ENCODE measurements around the gene TRIP13. TPM values are rescaled to one million over a fixed set of nuclear protein-coding genes. Genes with fewer than 3 reads are reported as not detected.
"Not testable (repeated sequence)": the region's sequence is repeated elsewhere in the genome, so short reads cannot be mapped to it uniquely, and the experiment has no call there.

Gene TRIP13
- polyA plus RNA-seq, 1 donor from 2014 or later = 2.1 TPM

DNA sequence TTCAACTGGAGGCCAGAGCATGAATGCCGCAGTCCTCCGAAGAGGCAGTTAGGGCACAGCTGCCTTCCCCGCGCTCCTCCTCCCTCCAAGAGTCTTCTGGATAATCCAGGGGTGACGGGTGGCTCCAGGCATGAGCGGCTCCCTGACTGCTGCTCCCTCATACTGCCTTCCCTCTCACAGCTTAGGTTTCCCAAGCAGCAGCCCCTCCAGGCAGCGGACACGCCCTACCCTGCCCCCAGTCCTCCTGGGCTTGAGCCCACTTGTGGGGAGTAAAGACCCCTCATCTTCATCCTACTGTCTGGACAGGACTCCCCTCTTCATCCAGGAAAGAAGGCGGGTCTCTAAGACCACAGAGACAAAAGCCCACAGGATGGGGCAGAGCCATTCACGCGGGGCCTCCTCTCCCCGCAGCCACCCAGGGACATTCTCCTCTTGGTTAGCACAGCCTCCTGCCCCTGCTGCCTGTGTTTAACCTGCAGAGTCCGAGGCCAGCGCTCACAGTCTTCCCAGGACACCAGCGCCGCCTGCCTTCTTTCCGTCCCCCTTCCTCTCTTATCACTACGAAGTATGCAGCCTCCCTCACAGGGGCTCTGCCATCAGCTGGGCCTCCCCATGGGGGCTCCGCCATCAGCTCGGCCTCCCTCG lies 47.5 kb upstream of the TRIP13 start:
- not testable (repeated sequence) for H4K20me1 ChIP-seq (ENCODE audit: insufficient read depth); H3K9ac ChIP-seq (ENCODE audit: low read length); H3K79me2 ChIP-seq (replicated peaks; ENCODE audit: insufficient read depth, low read length); H3K36me3 ChIP-seq (ENCODE audit: insufficient read depth, low read length); H3K27me3 ChIP-seq (ENCODE audit: insufficient read depth, low read depth, low read length); H3K4me3 ChIP-seq (ENCODE audit: low read length); H3K4me2 ChIP-seq (ENCODE audit: low read length); H3K9me3 ChIP-seq (ENCODE audit: low read length); H2AFZ ChIP-seq (ENCODE audit: low read depth, low read length); H3K27ac ChIP-seq (ENCODE audit: low read length); H3F3A ChIP-seq (ENCODE audit: insufficient read depth, low read length, poor library complexity, severe bottlenecking); H3K9me2 ChIP-seq (ENCODE audit: insufficient read depth, low read length)

DNA sequence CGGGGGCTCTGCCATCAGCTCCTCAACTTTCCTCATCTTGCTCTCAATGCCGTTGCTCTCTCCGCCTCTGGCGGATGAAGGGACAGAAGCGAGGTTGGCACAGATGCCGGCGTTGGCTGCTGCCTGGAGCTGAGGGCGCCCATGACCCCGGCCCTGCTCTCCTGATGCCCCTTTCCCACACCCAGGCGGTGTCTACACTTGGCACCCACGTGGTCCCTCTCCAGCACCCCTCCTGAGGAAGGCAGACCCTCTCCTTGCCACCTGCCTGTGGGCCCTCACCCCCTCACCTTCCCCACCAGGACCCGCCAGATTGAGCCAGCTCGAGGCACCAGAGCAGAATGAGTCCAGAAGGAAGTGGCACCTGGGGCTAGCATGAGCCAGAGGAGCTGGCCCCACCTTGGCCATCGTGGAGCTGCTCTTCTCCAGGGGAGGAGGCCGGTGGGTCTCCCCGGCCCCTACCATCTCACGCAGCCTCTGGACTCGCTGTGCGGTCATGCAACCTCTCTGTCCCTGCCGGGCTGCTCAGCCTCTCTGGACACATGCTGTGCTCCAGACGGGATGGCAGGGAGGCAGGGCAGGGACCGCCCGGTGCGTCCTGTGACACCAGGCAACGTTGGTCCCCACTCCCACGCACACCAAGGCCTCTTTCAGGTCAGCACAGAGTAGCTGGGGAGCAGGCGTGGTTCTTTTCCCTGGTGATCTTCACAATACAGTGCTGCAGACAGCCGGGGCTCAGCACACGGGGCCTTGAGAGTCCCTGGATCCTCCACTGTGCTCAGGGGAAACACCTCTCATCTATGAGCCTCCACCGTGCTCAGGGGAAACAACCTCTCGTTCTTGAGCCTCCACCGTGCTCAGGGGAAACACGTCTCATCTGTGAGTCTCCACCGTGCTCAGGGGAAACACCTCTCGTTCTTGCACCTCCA lies 46.7 kb upstream of the TRIP13 start:
- not testable (repeated sequence) for H3K4me3 ChIP-seq (ENCODE audit: low read length); H3K9me3 ChIP-seq (ENCODE audit: low read length); H3K79me2 ChIP-seq (replicated peaks; ENCODE audit: insufficient read depth, low read length); H3K4me2 ChIP-seq (ENCODE audit: low read length); H2AFZ ChIP-seq (ENCODE audit: low read depth, low read length); H4K20me1 ChIP-seq (ENCODE audit: insufficient read depth); H3K9ac ChIP-seq (ENCODE audit: low read length); H3F3A ChIP-seq (ENCODE audit: insufficient read depth, low read length, poor library complexity, severe bottlenecking); H3K27ac ChIP-seq (ENCODE audit: low read length); H3K36me3 ChIP-seq (ENCODE audit: insufficient read depth, low read length); H3K27me3 ChIP-seq (ENCODE audit: insufficient read depth, low read depth, low read length); H3K9me2 ChIP-seq (ENCODE audit: insufficient read depth, low read length)

DNA sequence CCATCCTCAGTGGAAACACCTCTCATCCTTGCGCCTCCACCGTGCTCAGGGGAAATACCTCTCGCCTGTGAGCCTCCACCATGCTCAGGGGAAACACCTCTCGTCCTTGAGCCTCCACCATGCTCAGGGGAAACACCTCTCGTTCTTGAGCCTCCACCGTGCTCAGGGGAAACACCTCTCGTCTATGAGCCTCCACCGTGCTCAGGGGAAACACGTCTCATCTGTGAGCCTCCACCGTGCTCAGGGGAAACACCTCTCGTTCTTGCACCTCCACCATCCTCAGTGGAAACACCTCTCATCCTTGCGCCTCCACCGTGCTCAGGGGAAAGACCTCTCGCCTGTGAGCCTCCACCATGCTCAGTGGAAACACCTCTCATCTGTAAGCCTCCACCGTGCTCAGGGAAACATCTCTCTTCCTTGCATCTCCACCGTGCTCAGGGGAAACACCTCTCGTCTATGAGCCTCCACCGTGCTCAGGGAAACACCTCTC lies 46.0 kb upstream of the TRIP13 start:
- H3K36me3 ChIP-seq (ENCODE audit: insufficient read depth, low read length); H3K9me3 ChIP-seq (ENCODE audit: low read length); H3K9ac ChIP-seq (ENCODE audit: low read length); H3K4me3 ChIP-seq (ENCODE audit: low read length); H3F3A ChIP-seq (ENCODE audit: insufficient read depth, low read length, poor library complexity, severe bottlenecking); H3K9me2 ChIP-seq (ENCODE audit: insufficient read depth, low read length); H3K79me2 ChIP-seq (replicated peaks; ENCODE audit: insufficient read depth, low read length); H3K27me3 ChIP-seq (ENCODE audit: insufficient read depth, low read depth, low read length); H4K20me1 ChIP-seq (ENCODE audit: insufficient read depth); H3K4me2 ChIP-seq (ENCODE audit: low read length); H2AFZ ChIP-seq (ENCODE audit: low read depth, low read length); H3K27ac ChIP-seq (ENCODE audit: low read length): not testable (repeated sequence)

DNA sequence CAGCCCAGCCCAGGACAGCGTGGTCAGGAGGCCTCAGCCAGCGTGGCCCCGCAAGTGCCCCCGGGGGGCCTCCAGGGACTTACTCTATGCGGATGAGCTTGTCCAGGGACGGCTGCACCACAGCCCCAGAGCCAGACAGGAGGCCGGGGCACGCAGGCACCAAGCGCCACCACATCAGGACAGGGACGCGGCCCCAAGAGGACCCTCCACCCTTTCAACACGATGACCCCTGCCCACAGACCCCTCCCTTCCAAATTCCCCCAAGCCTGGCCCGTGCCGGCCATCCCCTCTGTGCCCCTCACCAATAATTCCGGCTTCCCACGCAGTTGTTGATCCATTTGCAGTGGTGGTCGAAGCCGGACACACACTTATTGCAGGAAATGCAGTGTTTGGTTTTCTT lies 45.5 kb upstream of the TRIP13 start:
- H3K27ac ChIP-seq (ENCODE audit: low read length); H3K4me3 ChIP-seq (ENCODE audit: low read length); H3K27me3 ChIP-seq (ENCODE audit: insufficient read depth, low read depth, low read length); H3K36me3 ChIP-seq (ENCODE audit: insufficient read depth, low read length); H3K9me3 ChIP-seq (ENCODE audit: low read length); H3K4me2 ChIP-seq (ENCODE audit: low read length); H3K9ac ChIP-seq (ENCODE audit: low read length); H2AFZ ChIP-seq (ENCODE audit: low read depth, low read length); H3K9me2 ChIP-seq (ENCODE audit: insufficient read depth, low read length); H3F3A ChIP-seq (ENCODE audit: insufficient read depth, low read length, poor library complexity, severe bottlenecking); H3K79me2 ChIP-seq (replicated peaks; ENCODE audit: insufficient read depth, low read length); H4K20me1 ChIP-seq (ENCODE audit: insufficient read depth): not testable (repeated sequence)

DNA sequence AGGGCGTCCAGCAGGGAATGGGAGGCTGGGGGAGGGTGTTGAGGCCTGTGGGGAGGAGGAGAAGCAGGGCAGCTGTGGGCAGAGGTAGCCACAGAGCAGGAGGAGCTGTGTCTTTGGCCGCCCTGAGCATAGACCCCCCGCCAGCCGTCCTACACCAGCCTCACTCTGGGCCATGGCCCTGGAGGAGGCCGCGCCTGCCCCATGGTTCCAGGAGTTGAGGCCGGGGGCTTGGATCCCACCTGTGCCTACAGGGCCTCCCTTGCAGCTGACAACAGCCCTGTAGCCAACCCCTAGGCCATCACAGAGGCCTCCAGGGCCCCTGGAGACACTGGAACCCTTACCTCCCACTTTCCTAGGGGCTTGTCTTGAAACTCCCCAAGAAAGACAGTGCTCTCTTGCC lies 44.9 kb upstream of the TRIP13 start:
- not testable (repeated sequence) for H3K9ac ChIP-seq (ENCODE audit: low read length); H3K9me3 ChIP-seq (ENCODE audit: low read length); H3K27me3 ChIP-seq (ENCODE audit: insufficient read depth, low read depth, low read length); H3K36me3 ChIP-seq (ENCODE audit: insufficient read depth, low read length); H3K9me2 ChIP-seq (ENCODE audit: insufficient read depth, low read length); H2AFZ ChIP-seq (ENCODE audit: low read depth, low read length); H3K27ac ChIP-seq (ENCODE audit: low read length); H3K79me2 ChIP-seq (replicated peaks; ENCODE audit: insufficient read depth, low read length); H3K4me2 ChIP-seq (ENCODE audit: low read length); H3K4me3 ChIP-seq (ENCODE audit: low read length); H4K20me1 ChIP-seq (ENCODE audit: insufficient read depth); H3F3A ChIP-seq (ENCODE audit: insufficient read depth, low read length, poor library complexity, severe bottlenecking)
